WTC11 (cell line): ENCODE results near the gene NEUROD2.

ENCODE experiments used
- ZNF121 ChIP-seq: sonication (generic); formaldehyde crosslinking; IDR thresholded peaks from 2 replicates; pipeline ENCODE4 v1.8.0; 2023; ENCODE audit warnings: missing genetic modification reagents
- TF ChIP-seq, protein P1 (sequence below): fragments of 200-600 bp; IDR thresholded peaks from 2 replicates; pipeline ENCODE4 v1.8.0; 2022; ENCODE audit warnings: antibody characterized with exemption

- TF ChIP-seq, protein P1, sequence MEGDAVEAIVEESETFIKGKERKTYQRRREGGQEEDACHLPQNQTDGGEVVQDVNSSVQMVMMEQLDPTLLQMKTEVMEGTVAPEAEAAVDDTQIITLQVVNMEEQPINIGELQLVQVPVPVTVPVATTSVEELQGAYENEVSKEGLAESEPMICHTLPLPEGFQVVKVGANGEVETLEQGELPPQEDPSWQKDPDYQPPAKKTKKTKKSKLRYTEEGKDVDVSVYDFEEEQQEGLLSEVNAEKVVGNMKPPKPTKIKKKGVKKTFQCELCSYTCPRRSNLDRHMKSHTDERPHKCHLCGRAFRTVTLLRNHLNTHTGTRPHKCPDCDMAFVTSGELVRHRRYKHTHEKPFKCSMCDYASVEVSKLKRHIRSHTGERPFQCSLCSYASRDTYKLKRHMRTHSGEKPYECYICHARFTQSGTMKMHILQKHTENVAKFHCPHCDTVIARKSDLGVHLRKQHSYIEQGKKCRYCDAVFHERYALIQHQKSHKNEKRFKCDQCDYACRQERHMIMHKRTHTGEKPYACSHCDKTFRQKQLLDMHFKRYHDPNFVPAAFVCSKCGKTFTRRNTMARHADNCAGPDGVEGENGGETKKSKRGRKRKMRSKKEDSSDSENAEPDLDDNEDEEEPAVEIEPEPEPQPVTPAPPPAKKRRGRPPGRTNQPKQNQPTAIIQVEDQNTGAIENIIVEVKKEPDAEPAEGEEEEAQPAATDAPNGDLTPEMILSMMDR = no peak
- no peak for TF ChIP-seq ZNF121 (CRISPR knock-in tag)
These were observed 39.0 kb downstream of the NEUROD2 start for GRCh38 chr17:39568702-39569101.
